Activated effector memory CD4-positive, alpha-beta T cell treated with anti-CD3 and anti-CD28 coated beads, Interleukin-2, amount 50 U/mL, for 16 hours (primary cell): ENCODE results near the gene STRADB.
A peak's percentile ranks its signal among the peaks of the same experiment; 100 is the strongest.
"Not testable (repeated sequence)": the region's sequence is repeated elsewhere in the genome, so short reads cannot be mapped to it uniquely, and the experiment has no call there.

Experiments
- DNase-seq: peaks from one replicate; pipeline ENCODE4 v3.0.0-alpha.2; 2020

STRADB gene

DNA sequence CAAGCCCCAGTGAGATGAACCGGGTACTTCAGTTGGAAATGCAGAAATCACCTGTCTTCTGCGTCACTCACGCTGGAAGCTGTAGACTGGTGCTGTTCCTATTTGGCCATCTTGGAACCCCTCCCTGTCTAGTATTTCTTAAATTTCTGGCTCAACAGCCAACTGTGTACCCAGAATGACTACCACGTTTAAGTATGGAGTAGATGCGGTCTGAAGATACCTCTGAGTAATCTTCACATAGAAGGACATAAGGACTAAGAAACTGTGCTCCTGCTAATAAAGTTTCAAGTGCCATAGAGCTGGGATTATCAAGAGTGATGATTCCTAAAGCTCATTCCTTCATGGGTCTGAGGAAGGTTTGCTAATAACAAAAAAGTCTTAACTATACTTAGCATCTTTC is 20.7 kb upstream of the STRADB start:
- DNase-seq = no peak

DNA sequence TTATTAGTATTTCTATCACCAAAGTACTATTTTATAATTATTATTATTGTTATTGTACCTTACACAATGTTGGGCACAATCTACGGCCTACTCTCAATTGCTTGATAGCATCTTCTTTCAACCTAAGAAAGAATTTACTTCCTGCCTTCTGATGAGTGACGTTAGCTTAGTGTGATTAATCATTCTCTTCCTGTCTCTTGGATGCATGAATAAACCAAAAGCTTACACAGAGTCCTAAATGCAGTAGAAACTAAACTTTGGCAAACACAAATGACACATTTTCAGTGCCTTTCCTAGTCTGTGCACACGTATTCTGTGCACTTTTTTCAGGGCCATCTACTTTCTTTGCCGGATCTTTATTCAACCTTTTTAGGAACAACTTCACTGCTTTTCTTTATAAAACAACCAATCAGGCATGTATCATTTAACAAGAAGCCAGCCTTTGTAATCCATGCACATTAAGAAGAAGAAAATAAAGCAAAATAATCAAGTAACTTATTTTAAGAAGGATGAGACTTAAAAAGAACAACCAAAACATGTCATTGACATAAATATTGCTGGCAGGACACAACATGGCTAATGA is 19.4 kb upstream of the STRADB start:
- DNase-seq = no peak

DNA sequence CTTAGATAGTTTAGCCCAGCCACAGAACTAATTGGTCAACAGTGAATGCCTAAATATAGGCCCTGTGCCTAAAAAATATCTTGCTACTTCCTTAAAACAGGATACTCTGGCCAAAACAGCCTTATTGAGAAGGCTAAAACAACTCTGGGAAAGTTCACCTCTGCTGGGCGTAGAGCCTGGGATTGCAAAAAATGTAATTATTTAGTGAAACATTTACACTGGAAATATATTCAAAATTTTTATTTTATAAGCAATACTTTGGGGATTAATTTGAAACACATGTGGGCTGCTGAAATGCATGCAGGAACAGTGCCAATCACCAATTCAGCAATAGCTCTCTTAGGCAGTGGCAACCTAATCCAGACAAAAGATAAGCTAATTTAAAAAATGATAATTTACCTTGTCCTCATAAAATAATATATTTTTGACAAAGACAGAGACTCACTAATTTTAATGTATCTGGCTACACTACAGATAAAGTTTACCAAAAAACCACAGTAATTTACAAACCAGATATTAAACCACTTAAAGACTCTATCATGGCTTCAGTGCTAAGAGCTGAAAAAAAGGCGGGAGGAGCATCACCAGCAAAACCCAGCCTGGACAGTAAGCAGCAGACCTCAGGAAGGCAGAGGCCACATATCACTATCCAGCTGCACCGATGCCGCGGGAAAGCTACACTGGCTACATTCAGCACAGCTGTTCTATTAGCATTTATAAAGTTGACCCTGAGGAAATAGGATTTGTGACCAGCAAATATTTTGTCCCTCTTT is 18.7 kb upstream of the STRADB start:
- DNase-seq = no peak

DNA sequence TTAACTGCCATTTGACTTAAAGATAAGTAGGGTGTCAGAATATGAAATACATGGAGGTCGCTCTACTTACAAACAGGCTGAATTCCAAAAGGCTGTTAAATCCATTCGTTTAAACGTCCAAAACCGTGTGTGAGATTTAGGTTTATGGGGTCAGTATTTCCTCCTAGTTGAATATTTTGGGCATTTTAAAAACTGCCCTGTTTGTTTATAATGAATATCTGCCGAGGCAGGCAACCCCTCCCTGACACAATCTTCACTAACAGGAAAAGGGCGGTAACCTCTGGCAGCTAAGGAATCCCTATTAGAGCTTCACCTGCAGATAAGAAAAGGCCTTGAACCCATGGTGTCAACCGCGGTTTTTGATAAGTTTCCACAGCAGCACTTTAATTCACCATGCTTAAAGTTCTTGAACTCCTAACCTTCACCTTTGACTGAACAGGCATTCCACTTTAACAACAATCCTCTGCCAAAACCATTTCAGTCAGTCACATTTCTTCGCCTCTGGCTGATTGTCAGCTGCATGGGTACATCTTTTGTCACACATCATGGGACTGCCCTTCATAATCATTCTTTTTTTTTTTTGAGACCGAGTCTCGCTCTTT is 18.0 kb upstream of the STRADB start:
- DNase-seq = no peak

DNA sequence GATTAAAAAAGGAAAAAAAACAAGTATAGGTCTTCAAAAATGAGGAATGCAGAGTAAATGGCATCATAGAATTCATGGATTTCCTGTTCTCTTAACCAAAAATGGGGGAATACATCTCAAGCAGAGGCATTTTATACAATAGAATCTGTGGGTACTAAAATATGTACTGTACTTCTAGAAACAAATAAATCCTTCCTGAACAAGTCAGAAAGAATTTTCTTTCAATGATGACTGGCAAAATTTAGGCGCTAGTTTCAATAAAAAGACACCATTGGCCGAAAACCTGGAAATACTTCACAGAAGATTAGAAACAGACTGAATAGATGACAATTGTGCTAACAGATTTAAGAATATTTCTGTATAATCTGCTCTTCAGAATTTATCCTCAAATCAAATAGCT is 15.4 kb upstream of the STRADB start:
- no peak for DNase-seq

DNA sequence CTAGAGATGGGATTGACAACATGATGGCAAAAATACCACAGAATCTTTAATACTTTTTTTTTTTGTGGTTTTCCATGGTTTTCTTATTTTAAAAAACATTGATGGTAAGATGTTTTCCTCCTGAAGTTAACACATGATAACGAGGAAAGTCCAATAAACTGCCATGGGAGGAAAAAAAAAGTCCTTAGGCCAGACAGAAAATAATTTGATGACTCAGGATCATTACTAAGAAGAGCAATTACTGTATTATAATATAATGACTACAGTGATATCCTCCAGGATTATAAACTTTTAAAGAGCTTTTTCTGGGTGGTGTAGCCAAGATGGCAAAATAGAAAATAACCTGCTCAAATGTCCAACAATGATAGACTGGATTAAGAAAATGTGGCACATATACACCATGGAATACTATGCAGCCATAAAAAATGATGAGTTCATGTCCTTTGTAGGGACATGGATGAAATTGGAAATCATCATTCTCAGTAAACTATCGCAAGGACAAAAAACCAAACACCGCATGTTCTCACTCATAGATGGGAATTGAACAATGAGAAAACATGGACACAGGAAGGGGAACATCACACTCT is 12.1 kb upstream of the STRADB start:
- DNase-seq = not testable (repeated sequence)

DNA sequence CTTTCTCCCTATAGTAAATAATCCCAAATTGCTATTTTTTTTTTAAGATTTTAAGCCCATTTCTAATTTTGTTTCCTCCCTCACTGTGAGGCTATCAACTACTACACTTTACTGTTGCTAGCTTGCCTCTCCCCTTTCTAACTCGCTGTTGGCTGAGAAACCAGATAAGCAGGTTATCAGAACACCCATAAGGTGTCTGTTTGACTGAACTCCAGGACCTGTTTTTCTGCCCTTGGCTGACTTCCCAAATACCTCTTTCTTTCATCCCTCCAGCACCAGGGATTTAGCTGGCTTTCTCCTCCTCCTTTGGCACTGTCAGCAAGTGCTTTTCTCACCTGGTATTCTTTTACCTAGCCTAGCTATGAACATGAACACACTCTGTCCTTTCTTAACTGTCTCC is 11.4 kb upstream of the STRADB start:
- no peak for DNase-seq

DNA sequence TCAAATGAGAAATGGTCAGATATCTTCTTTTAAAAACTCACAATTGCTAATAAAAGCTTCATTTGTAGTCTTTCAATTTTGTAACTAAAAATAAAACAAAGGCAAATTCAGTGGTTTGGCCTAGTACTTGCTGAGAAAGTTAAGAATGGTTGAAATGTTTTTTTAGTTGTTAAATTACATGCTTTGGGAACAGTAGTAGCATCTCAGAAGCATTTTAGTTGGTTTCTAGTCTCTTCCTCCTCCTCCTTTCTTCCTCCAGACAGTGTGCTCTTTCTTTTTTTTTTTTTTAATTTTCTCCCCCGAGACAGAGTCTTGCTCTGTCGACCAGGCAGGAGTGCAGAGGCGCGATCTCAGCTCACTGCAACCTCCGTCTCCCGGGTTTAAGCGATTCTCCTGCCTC is 10.1 kb upstream of the STRADB start:
- DNase-seq = no peak

DNA sequence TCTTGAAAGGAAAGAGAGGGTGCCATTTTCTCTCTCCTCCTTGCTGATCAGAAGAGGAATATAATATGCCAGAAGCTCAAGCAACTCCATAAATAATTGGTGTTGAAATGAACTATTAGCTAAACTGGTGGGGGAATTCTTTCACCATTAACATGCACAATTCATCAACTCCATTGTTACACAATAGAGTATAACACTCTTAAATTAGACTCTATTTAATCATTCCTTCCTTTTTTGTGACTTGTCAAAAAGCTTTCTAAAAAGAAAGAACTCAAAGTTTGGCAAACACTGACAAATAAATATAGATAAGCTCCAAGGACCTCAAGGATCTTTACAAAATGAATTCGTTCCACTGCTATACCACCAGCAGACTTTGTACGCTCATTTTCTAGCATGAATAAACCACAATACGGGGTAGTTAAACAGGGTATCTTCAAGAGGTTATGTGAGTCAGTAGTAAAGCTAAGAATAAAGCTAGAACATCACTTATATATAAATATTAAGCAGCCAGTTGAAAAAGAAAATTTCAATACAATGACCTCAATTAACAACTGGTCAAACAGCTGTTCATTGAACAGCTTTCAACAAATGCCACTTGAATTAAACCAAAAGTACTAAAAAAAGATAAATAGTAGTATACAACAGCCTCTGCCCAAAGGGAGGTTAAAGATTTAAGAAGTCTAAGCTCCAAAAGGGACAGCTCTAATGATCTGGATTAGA is 6.6 kb upstream of the STRADB start:
- no peak for DNase-seq

DNA sequence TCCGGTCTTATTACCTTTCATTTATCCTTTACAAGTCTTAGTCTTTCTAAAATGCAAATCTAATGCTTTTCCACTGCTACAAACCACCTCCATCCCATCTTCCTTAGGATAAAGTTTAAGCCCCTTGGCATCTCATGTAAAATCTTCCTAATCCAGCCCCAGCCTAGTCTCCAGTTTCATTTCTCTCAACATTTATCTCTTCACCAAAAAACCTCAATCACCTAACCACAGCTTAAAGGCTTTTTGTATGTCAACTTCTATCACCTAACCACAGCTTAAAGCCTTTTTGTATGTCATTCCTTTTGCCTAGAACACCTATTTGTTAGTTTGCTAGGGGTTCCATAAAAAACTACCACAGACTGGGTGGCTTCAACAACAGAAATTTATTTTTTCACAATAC is 4.5 kb upstream of the STRADB start:
- DNase-seq = no peak

DNA sequence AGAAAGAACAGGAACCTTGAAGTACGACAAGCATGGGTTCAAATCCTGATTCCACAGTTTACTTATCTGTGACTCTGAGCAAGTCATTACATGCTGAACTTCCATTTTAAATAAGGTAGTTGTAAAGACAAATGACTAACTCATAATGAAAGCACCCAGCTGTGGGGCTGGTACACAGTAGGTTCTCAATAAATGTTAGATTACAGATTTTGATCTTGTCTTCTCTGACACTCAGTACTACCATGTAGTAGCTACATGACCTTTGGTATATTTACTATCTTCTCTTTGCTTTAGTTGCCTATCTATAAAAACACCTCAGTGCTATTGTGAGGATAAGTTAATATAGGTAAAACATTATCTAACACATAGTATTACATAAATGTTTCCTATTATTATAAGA is 3.5 kb upstream of the STRADB start:
- DNase-seq = no peak

DNA sequence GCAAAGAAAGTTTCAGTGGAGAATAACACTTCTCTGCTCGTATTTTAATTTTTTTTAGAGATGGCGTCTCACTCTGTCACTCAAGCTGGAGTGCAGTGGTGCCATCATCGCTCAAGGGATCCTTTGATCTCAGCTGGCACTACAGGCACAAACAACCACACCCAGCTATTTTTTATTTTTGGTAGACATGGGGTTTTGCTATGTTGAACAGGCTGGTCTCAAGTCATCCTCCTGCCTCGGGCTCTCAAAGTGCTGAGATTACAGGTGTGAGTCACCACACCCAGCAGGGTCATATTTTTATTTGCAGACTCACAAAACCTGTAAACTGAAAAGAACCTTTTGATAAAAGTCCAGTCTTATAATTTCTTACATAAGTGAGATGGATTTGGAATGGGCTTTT is 2.8 kb upstream of the STRADB start:
- DNase-seq = peak; percentile 71

DNA sequence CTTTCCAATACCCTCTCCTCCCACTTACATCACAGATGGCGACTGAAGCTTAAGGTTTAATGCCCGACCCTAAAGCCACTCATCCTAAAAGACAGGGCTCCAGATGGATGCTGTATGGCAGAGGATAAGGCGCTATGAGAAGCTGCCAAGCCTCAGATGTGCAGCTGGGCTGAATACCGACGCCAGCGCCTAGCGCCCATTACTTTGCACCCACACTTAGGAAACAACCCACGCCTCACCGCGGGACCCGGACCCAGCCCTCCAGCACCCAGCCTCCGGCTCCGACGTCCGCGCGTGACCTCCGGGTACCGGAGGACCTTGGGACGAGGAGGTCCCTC is 617 bp upstream of the STRADB start:
- no peak for DNase-seq

DNA sequence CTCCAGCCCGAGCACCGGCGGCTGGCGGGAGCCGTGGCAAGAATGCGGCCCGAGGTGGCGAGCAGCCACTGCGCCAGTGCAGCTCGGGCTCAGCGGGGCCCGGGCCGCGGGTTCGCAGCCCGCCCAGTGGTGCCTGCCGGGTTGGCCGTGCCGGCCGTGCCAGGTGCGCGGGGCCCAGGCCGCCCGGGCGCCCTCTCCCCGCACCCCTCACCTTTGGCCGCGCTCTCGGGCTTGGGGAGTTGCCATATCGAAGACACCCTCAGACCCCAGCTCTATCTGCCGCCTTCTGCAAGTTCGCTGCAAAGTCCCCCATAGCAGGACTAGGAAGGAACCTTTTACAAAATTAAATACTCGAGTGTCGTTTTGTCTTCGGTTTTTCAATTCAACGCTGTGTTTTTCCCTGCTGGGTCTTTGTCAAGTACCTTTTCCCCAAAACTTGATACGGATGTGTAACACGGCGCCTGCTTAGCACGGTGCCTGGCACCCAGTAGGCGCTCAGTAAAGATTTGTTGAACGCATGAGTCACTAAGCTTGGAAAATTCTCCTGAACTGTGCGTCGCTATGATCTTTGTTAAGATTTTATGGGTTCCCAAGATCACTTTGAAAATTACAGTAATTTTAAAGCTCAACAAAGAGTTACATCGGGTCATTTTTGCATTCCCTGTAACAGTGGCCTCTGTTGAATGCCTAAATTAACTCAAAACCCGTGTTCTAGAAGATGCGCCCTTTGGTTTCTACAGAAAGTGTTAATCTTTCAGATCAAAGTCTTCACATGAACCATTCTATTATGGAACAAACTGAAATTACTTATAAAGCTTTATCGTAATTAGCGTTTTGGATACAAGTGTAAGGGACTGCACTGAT is 750 bp downstream of the STRADB start:
- no peak for DNase-seq

DNA sequence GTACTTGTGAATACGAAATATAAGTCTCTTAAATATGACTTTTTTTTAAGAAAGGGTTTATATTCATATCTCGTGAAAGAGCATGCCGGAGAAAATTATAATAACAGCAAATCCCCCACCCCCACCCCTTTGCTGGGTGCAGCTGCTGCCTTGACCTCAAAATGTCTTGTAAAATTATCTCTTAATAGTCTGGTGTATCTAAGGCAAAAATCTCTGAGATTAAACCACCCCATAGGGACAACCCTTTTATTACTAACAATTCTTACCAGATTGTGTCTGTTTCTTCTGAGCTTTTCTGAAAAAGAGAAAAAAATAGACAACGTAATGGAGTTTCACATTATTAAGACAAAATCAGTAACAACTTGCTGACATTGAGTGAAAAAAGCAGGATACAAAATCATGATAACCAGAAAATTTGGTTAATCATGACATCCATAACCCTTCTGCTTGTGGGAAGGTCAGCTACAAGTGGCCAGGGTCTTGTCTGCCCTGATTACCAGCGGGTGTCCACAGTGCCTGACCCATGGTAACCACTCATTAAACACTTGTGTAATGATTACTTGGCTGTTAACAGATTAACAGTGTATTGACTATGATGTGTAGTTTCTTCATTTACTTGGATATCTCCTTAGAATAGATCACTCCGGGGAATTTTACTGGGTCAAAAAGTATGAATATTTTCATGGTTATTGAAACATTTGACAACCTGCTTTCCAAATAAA is 1.5 kb downstream of the STRADB start:
- no peak for DNase-seq

DNA sequence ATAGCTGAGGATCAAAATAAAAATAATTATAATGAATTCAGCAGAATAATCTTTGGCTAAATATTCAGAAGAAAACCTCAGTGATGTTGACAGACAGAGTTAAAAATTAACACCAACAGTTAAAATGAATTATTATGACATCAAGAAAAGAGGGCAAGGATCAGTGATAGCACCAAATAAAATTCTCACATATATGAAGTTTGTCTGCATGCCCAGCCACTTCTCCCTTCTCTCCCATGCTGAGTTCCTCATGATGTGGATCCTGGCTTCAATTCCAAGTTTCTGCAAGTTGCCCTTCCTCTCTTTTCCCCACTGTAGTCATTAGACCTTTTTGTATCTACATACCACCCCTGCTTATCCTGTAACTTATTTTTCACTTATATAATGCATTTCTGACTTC is 6.8 kb downstream of the STRADB start:
- no peak for DNase-seq

DNA sequence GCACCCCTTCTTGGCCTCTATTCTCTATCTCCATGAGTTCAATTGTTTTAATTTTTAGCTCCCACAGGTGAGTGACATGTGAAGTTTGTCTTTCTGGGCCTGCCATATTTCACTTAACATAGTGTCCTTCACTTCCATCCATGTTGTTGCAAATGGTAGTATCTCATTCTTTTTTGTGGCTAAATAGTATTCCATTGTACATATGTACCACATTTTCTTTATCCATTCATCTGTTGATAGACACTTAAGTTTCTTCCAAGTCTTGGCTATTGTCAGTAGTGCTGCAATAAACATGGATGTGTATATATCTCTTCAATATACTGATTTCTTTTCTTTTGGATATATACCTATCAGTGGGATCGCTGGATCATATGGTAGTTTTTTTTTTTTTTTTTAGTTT is 9.0 kb downstream of the STRADB start:
- DNase-seq = no peak

DNA sequence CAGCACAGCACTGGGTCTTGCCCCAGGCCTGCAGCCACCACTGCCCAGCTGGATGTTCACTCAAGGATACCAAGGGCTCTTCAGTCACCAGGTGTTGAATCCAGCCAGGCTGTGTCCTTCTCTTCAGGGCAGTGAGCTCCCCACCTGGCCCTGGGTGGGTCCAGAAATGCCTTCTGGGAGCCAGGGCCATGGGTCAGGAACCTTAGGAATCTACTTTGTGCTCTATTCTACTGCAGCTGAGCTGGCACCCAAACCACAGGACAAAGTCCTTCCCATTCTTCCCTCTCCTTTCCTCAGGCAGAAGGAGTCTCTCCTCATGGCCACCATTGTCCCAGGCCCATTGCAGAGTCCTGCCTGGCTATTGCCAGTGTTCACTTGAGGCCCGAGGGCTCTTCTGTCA is 13.0 kb downstream of the STRADB start:
- DNase-seq = no peak

DNA sequence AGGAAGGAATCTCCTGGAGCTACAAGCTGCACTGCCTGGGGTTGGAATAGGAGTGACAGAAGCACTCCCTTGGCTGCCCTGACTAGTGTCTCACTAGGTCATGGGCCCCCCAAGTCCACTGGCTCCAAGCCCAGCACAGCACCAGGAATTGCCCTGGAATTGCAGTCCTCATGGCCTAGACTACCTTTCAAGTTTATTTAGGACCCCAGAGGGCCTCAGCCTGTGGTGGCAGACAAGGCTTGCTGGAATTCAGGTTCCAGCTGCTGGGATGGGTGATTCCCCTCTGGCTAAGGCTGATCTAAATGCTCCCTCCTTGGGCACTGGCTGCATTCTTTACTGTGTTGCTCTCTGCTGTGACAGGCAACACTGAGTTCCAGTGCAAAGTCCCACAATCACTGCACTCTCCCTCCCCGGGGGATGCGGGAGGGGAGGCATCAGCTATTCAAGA is 14.0 kb downstream of the STRADB start:
- no peak for DNase-seq

DNA sequence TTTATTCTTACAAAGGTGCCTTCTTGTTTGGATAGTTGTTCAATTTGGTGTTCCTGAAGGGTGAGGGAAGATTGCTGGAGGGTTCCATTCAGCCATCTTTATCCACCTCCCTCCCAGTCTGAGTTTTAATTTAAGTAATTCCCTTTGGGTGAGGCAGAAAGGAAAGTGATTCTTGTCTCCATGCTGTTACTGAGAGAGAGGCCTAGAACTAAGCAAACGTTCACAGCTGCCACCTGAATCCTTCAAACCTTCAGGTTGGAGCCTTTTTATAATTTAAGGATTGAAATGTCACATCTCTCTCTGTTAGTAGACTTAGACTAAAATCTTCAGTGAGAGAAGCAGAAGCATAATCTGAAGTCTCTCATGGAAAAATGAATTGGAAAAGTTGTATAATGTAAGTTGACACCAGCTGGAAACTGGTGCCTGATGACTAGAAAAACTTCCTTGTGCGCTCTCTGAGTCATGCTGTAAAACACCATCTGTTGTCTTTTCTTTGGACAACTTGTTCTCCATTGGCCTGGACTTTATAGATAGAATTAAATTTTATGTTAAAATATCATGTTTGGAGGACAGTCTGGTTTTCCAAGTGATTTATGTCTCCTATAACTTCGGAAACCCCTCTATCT is 14.6 kb downstream of the STRADB start:
- no peak for DNase-seq

DNA sequence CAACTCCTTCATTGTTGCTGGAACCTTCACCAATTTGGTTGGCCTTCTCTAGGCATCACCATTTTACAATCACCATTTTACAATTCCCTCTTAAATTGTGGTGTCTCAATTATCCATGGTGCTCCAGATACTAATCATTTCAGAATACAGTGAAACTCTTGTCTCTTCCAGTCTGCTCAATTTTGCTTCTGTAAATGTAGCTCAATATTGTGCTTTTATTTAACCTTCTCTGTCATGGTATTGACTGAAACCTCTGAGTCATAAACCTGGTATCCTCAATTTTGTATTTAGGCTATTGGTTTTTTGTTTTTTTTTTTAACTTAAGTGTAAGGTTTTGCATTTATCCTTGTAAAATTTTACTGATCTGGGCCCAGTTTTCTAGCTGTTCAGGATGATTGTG is 16.1 kb downstream of the STRADB start:
- DNase-seq = no peak
